Mucosa of descending colon (tissue), 3 donors: Measurements from ENCODE around the gene ALX4. TPM values are rescaled to one million over a fixed set of nuclear protein-coding genes. Genes with fewer than 3 reads are reported as not detected.

Experiments used
- ATAC-seq: fragments of 200-7000 bp; cut with Tn5 transposase; one replicate; pipeline ENCODE4 v1.9.1; 2020; ENCODE audit warnings: mild to moderate bottlenecking, moderate library complexity
- DNase-seq, 3 donors: peaks; one replicate each; pipeline ENCODE4 v3.0.0-alpha.2; 2020
- H3K36me3 ChIP-seq: fragments of 200-600 bp; one replicate; pipeline ENCODE4 v1.8.0; 2021; ENCODE audit warnings: low read depth, mild to moderate bottlenecking
- H3K4me1 ChIP-seq: fragments of 200-600 bp; one replicate; pipeline ENCODE4 v1.8.0; 2021; ENCODE audit warnings: low read depth, mild to moderate bottlenecking
- H3K4me3 ChIP-seq: fragments of 200-600 bp; one replicate; pipeline ENCODE4 v1.8.0; 2021; ENCODE audit warnings: mild to moderate bottlenecking
- H3K9me3 ChIP-seq: fragments of 200-600 bp; one replicate; pipeline ENCODE4 v1.8.0; 2021; ENCODE audit warnings: mild to moderate bottlenecking
- CTCF ChIP-seq: fragments of 200-600 bp; IDR thresholded peaks from one replicate; pipeline ENCODE4 v1.8.0; 2022; ENCODE audit warnings: antibody characterized with exemption, mild to moderate bottlenecking
- intact Hi-C, 2 donors: fragments of 100-400 bp; cut with DNase I in 1 of 2; cut with micrococcal nuclease in 1 of 2; formaldehyde crosslinking; loops; one replicate each; pipeline versions ENCODE4 v1.11.0 to v1.11.1; 2022; cut with DNase I, micrococcal nuclease
- total RNA-seq, 3 donors: library from RNA; stranded (reverse); fragmentation: NEBNext Ultra II Directional in 2 of 3; extraction: Animal tissue kit (Norgen Biotek cat#: 25700) in 2 of 3; gene quantifications; one replicate each; pipeline versions ENCODE4 v1.2.1 to v1.2.4, GENCODE V29; 2021 to 2023
- donor health status: DM: no; HTN: no; CAD: no; lungs with moderate emphysema.
- donor health status: DM: no; HTN: no; CAD: no.
- donor health status: DM: no; HTN: yes; CAD: no.

Gene ALX4
- total RNA-seq, 3 donors from 2014 or later: not detected

- H3K4me3 ChIP-seq: no peak overlapping the region
- TF ChIP-seq CTCF: no peak
- ATAC-seq (no peak), DNase-seq (no peak)
- H3K9me3 ChIP-seq: no peaks in the 10 kb centered on the region
- H3K4me1 ChIP-seq: peaks cover 16% of the 10 kb centered on the region
- H3K36me3 ChIP-seq: no peaks in the 10 kb centered on the region
- intact Hi-C loops: no loop called here
These were observed 4.8 kb upstream of the ALX4 start for GRCh38 chr11:44314733-44315132.

GRCh38 chr11:44313761-44314489, 4.0 kb upstream of the ALX4 start:
- Histone ChIP-seq H3K4me3 (no peak overlapping the region), H3K9me3 (no peaks in the 10 kb centered on the region), H3K4me1 (peaks cover 23% of the 10 kb centered on the region), H3K36me3 (no peaks in the 10 kb centered on the region)
- intact Hi-C loops: no loop called here
- ATAC-seq: no peak
- no peak for TF ChIP-seq CTCF
- DNase-seq: no peak

GRCh38 chr11:44312876-44313275, 2.9 kb upstream of the ALX4 start:
- no peak for TF ChIP-seq CTCF
- H3K4me3 ChIP-seq: no peak overlapping the region

GRCh38 chr11:44311339-44312261, 1.7 kb upstream of the ALX4 start:
- ATAC-seq (no peak), DNase-seq (no peak)
- no peak for TF ChIP-seq CTCF
- intact Hi-C loops: no loop called here
- peaks cover 16% of the 10 kb centered on the region for H3K4me1 ChIP-seq
- H3K9me3 ChIP-seq: no peaks in the 10 kb centered on the region
- no peak overlapping the region for H3K4me3 ChIP-seq
- no peaks in the 10 kb centered on the region for H3K36me3 ChIP-seq

More at GRCh38 chr11:44312876-44313275, 2.9 kb upstream of the ALX4 start:
- Histone ChIP-seq H3K4me1 (peaks cover 23% of the 10 kb centered on the region), H3K36me3 (no peaks in the 10 kb centered on the region), H3K9me3 (no peaks in the 10 kb centered on the region)
- DNase-seq: no peak
- ATAC-seq: no peak
- intact Hi-C loops: no loop called here

- TF ChIP-seq CTCF: no peak
- no peak for DNase-seq
- intact Hi-C loops: no loop called here
These were observed 729 bp upstream of the ALX4 start for GRCh38 chr11:44310463-44311272.

More at GRCh38 chr11:44310463-44311272, 729 bp upstream of the ALX4 start:
- no peaks in the 10 kb centered on the region for H3K36me3 ChIP-seq
- H3K4me1 ChIP-seq: peaks cover 14% of the 10 kb centered on the region
- no peak overlapping the region for H3K4me3 ChIP-seq
- ATAC-seq: no peak
- no peaks in the 10 kb centered on the region for H3K9me3 ChIP-seq
